Stimulated activated CD4-positive, alpha-beta T cell treated with anti-CD3 and anti-CD28 coated beads, Interleukin-4, amount 100 ng/mL, for 1 hour (primary cell): Measurements from ENCODE around the gene C12orf56.
A peak's percentile ranks its signal among the peaks of the same experiment; 100 is the strongest.
"Not testable (repeated sequence)": the region's sequence is repeated elsewhere in the genome, so short reads cannot be mapped to it uniquely, and the experiment has no call there.

Experiments
- DNase-seq: peaks from one replicate; pipeline ENCODE4 v3.0.0-alpha.2; 2020

Gene C12orf56

GRCh38 chr12:64225626-64226025 is 164.9 kb downstream of the C12orf56 start:
- no peak for DNase-seq

DNA sequence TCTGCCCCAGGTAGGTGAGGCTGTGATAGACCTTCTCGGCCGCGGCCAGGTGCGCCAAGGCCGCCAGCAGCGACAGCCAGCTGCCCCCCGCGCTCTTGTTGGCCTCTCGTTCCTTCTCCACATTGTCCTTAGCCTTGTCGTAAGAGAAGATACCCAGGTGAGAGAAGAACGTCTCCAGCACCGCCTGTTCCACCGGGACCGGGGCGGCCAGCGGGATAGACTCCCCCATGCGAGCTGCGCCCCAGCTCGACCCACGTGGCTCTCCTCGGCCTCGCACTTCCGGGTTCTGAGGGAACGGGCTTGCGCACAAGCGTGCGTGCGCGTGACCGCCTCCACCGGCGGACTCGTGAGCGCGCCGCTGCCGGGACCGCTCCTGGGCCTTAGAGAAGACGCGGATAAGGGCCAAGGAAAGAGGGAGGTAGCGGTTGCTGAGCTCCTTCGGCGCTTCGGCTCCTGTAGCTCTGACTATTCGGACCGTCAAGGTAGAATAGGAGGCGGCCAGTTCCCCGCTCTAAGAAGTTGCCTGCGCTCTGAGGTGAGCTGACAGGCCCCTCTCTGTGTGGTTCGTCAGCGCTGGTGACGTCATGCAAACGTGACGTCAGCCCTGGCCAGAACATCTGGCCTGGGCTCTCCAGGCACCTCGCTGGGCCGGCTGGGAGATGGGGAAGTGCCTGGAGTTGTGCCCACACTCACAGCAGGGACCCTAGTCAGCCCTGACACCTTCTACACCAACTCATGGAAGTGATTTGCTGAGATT is 168.4 kb downstream of the C12orf56 start, which contains the start of gene KICS2:
Gene KICS2 (minus strand): TSS at position 288 of the 757 bp plus-strand sequence. CDS start 59 bp downstream, at position 229.
- DNase-seq, result peak; percentile 89

- DNase-seq, result peak; percentile 65
Observed at GRCh38 chr12:64221651-64222008, 168.9 kb downstream of the C12orf56 start.

DNA sequence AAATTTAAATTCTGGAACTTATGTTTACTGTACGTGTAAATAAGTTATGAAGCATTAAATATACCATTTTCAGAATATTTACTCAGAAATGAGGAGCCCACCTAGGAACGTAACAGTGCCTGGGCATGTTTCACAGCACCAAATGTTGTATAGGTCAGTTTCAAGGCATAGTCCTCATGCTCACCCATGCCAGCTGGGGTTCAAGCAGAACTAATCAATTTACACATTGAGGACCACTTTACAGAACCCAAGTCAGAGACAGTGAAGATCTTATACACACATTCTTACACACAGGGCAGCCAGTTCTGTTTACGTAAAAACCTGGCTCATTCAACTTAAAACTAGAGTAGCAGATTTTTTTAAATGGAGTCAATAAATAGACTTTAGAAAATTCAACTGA is 170.5 kb downstream of the C12orf56 start:
- DNase-seq, result no peak

DNA sequence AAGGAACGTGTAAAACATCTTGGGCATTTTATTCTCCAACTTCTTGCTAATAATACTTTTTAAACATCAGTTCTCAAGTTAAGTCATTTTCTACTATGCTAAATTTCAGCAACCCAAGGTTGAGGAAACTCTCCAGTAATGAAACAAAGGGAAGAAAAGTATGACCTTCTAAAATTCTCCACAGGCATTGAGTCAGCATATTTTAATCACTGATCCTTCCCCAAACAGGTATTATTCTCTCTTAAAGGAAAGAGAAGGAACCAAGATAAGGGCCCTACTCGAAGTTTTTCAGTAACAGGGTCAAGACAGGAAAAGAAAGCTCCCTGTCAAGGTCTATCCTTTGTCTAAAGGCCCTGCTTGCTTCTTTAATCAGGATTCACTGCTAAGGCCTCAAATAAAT is 171.4 kb downstream of the C12orf56 start:
- DNase-seq, result no peak

DNA sequence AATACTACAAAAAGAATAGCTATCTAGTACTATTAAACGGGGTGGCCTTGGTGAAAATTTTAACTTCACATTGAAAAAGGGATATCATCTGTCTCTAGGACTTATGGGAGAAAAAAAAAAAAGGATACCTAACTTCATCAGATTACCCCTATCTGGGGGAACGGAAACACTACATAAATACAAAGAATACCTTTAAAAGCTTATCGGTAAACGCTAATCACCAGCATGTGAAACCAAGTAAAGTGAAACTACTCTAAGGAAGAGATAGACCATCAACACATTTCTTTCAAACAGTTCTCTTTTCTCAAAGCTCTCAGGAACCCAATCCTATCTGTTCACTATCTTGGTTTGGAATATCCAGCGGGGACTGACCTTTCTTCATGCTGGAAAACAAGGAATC is 172.0 kb downstream of the C12orf56 start:
- DNase-seq, result no peak

DNA sequence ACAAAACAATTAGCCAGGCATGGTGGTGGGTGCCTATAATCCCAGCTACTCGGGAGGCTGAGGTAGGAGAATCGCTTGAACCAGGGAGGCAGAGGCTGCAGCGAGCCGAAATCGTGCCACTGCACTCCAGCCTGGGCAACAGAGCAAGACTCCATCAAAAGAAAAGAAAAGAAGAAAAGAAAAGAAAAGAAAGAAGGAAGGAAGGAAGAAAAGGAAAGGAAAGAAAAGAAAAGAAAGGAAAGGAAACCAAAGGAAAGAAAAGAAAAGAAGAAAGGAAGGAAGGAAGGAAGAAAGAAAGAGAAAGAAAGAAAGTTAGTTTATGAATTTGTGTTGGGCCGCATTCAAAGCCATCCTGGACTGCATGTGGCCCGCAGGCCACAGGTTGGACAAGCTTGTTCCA is 172.9 kb downstream of the C12orf56 start:
- DNase-seq, result not testable (repeated sequence)

- no peak for DNase-seq
Observed at GRCh38 chr12:64216239-64216638, 174.3 kb downstream of the C12orf56 start.
